Stimulated activated CD8-positive, alpha-beta memory T cell treated with anti-CD3 and anti-CD28 coated beads, Interleukin-7, amount 100 ng/mL, for 1 hour (primary cell): ENCODE results near the gene RRAGD.

Experiments
- DNase-seq, 2 donors: peaks; one replicate each; pipeline ENCODE4 v3.0.0-alpha.2; 2020; ENCODE audit warnings: low read depth in 2 of 2

Gene RRAGD, protein sequence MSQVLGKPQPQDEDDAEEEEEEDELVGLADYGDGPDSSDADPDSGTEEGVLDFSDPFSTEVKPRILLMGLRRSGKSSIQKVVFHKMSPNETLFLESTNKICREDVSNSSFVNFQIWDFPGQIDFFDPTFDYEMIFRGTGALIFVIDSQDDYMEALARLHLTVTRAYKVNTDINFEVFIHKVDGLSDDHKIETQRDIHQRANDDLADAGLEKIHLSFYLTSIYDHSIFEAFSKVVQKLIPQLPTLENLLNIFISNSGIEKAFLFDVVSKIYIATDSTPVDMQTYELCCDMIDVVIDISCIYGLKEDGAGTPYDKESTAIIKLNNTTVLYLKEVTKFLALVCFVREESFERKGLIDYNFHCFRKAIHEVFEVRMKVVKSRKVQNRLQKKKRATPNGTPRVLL

DNA sequence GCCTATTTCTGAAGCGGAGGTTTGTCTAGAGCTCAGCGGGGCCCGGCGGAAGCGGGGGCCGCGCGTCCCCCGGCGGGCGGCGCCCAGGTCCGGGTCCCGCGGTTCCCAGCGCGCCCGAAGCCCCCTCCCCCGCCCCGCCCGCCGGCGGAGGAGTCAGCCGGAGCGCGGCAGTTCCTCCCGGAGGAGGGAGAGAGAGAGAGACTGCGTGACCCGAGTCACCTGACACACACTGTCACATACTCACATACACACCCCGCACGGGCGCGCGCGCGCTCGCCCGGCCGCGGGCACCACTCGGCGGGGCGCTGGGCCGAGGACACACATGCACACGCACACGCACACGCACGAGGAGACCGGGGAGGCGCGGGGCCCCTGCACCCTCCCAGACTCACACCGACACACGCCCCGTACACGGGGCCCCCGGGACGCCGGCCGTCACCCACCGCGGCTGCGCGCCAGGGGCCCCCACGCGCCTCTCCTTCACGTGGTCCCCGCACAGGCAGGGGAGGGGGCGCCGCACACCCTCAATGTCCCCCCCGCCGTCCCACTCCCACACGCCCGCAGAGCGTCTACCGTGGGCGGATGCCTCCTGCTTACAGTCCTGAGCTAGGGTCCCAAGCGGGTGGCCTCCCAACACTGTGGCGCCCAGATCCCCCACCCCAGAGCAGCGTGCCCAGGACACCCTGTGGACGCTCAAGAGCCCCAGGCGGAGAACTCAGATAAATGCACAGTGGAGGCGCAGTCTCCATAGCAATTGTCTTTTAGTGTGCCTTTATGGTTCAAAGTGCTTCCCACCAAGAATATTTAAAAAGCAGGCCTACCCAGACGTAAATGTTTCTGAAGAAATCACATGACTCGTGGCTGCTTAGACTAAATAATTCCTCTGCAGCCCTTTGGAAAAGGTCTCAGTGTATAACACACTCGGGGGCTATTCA lies at the start of gene RRAGD:
TSS of gene RRAGD (minus strand) at position 203 of the 935 bp plus-strand sequence. CDS start 280 bp downstream, outside the sequence.
- no peak for DNase-seq

- DNase-seq: no peak
Observed at GRCh38 chr6:89460713-89461112, 48.6 kb upstream of the RRAGD start.

DNA sequence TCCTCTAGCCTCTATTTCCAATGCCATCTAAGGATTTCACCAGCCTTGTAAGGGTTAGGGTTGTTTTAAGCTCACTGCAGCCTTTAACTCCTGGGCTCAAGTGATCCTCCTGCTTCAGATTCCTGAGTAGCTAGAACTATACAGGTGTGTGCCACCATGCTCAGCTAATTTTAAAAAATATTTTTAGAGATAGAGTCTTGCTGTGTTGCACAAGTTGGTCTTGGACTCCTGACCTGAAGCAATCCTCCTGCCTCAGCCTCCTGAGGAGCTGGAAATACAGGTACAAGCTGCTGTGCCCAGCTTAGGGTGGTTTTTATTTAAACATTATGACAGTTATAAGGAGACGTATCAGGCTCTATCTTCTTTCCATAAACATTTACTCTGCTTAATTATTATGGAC lies 47.4 kb upstream of the RRAGD start:
- no peak for DNase-seq

GRCh38 chr6:89458704-89459103 lies 46.6 kb upstream of the RRAGD start:
- DNase-seq: no peak

GRCh38 chr6:89454300-89454699 lies 42.2 kb upstream of the RRAGD start:
- DNase-seq: no peak

- DNase-seq: no peak
Observed at GRCh38 chr6:89452281-89452680, 40.2 kb upstream of the RRAGD start.

DNA sequence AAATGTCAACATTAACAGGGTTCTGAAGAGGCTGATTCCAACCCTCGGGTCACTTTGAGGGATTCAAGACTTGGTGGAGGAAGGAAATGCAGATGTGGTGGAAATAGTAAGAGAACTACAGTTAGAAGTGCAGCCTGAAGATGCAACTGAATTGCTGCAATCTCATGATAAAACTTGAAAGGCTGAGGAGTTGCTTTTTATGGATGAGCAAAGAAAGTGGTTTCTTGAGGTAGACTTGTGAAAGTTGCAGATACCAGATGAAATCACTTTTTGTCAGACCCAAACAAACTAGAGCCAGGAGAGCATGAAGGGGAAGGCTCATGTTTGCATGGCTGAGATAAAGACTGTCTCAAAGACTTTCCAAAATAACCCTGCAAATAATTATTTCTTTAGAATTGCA lies 37.1 kb upstream of the RRAGD start:
- DNase-seq: no peak

DNA sequence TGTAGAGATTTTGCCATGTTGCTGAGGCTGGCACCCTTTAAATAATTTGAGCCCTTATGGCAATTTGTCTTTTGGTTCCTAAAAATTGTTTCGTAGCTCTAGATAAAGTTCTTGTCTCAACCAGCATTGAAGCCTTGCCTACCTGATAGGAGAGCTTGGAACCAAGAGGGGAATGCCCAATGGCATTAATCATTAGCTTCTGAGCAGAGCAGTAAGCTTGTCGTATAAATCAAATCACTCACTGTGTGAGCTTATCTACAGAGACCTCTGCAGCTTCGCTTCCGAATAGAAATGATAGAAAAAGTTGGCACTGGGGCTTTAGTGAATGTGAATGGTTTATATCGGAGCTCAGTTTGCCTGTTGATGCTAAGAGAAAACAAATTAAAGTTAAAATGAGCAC lies 31.6 kb upstream of the RRAGD start:
- no peak for DNase-seq

DNA sequence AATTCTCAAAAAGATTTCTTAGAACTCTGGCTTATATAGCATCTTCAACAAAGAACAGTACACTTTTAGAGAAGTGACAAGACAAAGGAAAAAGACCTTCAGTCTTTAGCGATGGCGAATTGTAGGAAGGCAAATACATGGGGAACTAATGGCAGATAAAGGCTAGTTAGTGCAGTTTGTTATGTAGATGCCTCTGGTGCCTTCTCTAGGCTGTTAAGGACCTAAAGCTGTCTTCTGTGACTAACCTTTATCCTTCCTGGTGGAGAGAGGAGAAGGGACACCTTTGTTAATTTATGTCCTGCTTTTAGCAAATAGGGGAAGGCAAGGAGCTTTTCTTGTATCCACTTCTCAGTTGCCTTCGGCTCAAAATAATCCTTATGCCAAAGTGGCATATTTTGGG lies 28.1 kb upstream of the RRAGD start:
- DNase-seq: no peak

DNA sequence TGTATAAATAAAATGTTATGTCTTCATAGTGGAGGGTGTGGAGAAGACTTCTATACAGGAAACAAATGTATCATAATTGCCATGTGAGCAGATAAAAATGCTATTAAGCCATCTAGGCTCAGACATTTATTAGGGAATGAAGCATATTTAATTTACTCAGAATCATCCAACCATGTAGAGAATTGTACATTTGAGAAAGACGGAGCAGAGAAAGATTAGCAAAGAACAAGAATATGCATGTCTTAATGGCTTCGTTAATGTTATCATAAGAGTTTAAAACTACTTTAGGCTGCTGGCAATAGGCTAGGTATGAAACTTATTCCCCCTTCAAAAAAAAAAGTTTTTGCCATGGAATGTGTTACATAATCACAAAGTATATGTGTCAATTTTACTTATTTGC lies 26.9 kb upstream of the RRAGD start:
- no peak for DNase-seq

DNA sequence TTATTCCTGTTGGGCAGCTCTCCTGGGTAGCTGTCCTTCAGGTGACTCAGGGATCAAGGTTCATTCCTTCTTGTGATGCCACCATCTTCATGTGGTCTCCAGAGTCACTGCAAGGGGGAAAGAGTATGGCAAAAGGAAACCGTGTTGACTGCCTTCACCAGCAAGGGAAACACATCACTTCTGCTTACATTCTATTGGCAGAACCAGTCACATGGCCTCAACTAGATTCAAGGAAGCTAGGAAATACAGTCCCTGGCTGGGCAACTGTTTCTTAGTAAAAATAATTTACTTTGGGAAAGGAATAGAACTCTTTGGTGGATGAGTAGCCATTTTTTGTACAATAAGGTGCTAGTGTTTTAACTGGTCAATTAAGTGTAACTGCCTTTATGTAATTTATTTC lies 26.2 kb upstream of the RRAGD start:
- DNase-seq: no peak

GRCh38 chr6:89436226-89436625 lies 24.2 kb upstream of the RRAGD start:
- DNase-seq: no peak

GRCh38 chr6:89434954-89435353 lies 22.9 kb upstream of the RRAGD start:
- DNase-seq: no peak

DNA sequence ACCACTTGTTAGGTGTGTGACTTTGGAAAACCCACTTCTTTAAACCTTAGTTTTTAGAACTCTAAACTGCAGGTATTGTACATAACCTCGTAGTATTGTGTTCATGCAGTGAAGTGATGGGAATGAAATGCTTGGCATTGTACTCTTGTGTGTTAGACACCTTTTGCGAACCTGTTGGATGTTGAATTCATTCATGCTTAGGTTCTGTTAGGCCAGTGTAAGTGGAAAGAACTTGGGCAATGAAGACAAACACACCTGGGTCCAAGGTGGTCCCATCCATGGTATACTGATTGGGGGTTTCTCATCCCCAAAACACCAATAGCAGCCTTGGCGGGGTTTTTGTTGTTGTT lies 22.1 kb upstream of the RRAGD start:
- no peak for DNase-seq

DNA sequence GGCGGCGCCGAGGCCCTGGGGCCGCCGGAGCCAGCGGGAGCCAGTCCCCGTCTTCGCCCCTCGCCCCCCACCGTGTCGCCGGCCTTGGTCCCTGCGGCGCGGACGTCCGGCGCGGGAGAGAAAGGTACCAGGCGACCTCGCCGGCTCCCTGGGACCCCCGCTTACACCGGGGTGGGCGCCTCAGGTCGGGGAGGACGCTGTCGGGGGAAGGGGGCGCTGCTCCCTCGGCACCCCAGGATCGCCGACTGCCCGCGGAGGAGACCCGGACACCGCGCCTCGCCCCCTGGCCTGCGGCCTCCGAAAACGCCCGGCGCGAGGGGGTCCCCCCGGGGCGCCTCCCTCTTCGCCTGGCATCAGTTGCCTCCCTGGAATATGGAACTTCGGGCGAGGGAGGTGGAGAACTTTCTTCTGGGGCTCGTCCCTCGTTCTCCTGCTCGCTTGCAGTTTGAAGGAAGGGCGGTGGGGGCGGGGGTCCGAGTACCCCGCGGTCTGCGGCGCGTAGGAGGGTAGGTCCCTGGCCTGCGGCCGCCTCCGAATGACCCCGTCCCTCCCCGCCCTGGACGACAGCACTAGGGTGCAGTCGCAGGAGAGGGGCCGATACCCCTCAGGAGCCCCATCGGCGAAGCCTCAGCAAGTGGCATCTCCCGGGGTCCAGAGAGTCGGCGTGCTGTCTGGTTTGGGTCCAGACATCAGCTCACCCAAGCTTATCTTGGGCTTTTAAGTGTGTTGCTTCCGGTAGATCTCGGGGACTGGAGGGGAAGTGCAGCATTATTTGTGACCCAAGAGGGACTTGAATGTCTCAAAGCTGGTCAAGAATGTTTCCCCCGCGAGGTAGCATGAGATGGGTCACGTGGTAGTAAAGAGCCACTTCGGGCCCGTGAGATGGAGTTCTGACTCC lies 21.4 kb upstream of the RRAGD start:
- no peak for DNase-seq

- peak; percentile 66 to 72 for DNase-seq
Observed at GRCh38 chr6:89432875-89433251, 20.8 kb upstream of the RRAGD start, which contains the start of gene ANKRD6. TSS of gene ANKRD6 (plus strand) at chr6:89433152. CDS start at chr6:89566977, 133,825 bp downstream.

GRCh38 chr6:89430201-89430962 lies 18.3 kb upstream of the RRAGD start:
- DNase-seq: no peak

- no peak for DNase-seq
Observed at GRCh38 chr6:89416796-89417195, 4.7 kb upstream of the RRAGD start.

DNA sequence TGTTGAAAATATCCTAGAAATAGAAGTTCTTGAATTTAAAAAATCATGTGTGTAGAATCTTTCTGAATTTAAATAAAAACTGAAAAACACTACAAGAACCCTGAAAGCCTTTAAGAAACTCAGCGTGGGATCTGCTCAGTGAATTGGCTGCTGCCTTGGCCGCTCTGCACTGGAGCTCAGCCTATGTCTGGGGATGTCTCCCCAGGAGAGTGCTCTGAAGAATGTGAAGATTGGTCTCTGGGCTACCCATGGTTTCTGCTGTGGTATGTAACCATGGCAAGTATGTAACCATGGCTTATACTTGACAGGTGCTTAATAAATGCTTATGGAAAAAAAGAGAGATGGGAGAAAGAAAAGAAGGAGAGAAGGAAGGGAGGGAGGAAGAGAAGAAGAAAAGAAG lies 3.1 kb upstream of the RRAGD start:
- no peak for DNase-seq

GRCh38 chr6:89414215-89414614 lies 2.1 kb upstream of the RRAGD start:
- DNase-seq: no peak

DNA sequence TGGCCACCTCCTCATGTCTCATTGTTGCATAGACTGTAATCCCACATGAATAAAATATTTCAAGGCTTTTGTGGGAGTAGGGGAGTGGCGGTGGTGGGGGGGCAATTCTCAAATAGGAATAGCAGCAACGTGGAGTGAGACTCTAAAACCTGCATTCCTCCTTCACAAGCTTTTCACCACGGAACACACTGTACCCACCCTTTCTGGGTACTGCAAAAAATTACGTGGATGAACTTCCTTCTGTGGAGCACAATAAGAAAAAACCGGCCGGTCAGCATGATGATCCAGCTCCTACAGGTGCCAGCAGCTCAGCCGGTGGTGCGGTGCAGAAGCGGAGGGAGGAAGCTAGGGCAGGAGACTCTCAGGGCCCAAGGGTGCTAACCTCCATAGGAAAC lies 930 bp upstream of the RRAGD start:
- no peak for DNase-seq
